Activated naive CD4-positive, alpha-beta T cell treated with anti-CD3 and anti-CD28 coated beads, Interleukin-2, amount 10 ng/mL, durations not matched to agents 7 days and 5 days (primary cell): ENCODE data around the gene MPDU1.

ENCODE experiments used
- CTCF ChIA-PET: fragments of 350-600 bp; sonication (Branson Sonifier 250); formaldehyde crosslinking; loops from one replicate; lab custom pipeline; 2021; ENCODE audit warnings: antibody characterized with exemption; lab: Charles Lee
- DNase-seq: peaks from one replicate; pipeline ENCODE4 v3.0.0-alpha.2; 2020
- H3K27ac Mint-ChIP-seq: one replicate; pipeline ENCODE4 v1.8.0; 2021; ENCODE audit warnings: mild to moderate bottlenecking, moderate library complexity, mixed read lengths
- H3K27me3 Mint-ChIP-seq: one replicate; pipeline ENCODE4 v1.8.0; 2021; ENCODE audit warnings: mild to moderate bottlenecking, mixed read lengths
- H3K36me3 Mint-ChIP-seq: one replicate; pipeline ENCODE4 v1.8.0; 2021; ENCODE audit warnings: mixed read lengths
- H3K4me1 Mint-ChIP-seq: one replicate; pipeline ENCODE4 v1.8.0; 2021; ENCODE audit warnings: mixed read lengths
- H3K4me3 Mint-ChIP-seq: one replicate; pipeline ENCODE4 v1.8.0; 2021; ENCODE audit warnings: mild to moderate bottlenecking, moderate library complexity, mixed read lengths
- H3K9me3 Mint-ChIP-seq: one replicate; pipeline ENCODE4 v1.8.0; 2021; ENCODE audit warnings: mixed read lengths

Gene MPDU1

GRCh38 chr17:7583253-7584109, at the start of gene MPDU1:
MPDU1 (plus strand) TSS chr17:7583852; CDS start chr17:7583863, 11 bp downstream.
- Mint-ChIP-seq H3K4me3 (peak within 1 kb of the TSS; percentile 94), H3K4me1 (peaks cover 71% of the 10 kb centered on the region)

GRCh38 chr17:7538050-7538449, 45.6 kb upstream of the MPDU1 start:
- no peak for DNase-seq
- no peaks in the 10 kb centered on the region for H3K4me1 Mint-ChIP-seq
- H3K27ac Mint-ChIP-seq = no peak overlapping the region
- CTCF ChIA-PET = interaction anchor here (0.7 to 2.9 kb wide), 2 partner anchors 16 to 22 kb away, joined by 4 to 7 read pairs; no protein-coding TSS in a partner anchor
- H3K27me3 Mint-ChIP-seq = peaks cover 20% of the 10 kb centered on the region
- H3K4me3 Mint-ChIP-seq = no peak overlapping the region
- peaks cover 10% of the 10 kb centered on the region for H3K9me3 Mint-ChIP-seq
- peaks cover 1% of the 10 kb centered on the region for H3K36me3 Mint-ChIP-seq

More at GRCh38 chr17:7583253-7584109, at the start of gene MPDU1:
- H3K9me3 Mint-ChIP-seq = no peaks in the 10 kb centered on the region
- H3K27ac Mint-ChIP-seq = peak within 1 kb of the TSS; percentile 99
- no peaks in the 10 kb centered on the region for H3K27me3 Mint-ChIP-seq
- DNase-seq = peak; percentile 96
- H3K36me3 Mint-ChIP-seq = peaks cover 46% of the 10 kb centered on the region
- CTCF ChIA-PET = interaction anchor here (0.8 to 1.8 kb wide), 6 partner anchors 11 to 147 kb away, joined by 3 to 10 read pairs (median 4); partner anchors contain the start of genes FXR2, SENP3 and WRAP53

DNA sequence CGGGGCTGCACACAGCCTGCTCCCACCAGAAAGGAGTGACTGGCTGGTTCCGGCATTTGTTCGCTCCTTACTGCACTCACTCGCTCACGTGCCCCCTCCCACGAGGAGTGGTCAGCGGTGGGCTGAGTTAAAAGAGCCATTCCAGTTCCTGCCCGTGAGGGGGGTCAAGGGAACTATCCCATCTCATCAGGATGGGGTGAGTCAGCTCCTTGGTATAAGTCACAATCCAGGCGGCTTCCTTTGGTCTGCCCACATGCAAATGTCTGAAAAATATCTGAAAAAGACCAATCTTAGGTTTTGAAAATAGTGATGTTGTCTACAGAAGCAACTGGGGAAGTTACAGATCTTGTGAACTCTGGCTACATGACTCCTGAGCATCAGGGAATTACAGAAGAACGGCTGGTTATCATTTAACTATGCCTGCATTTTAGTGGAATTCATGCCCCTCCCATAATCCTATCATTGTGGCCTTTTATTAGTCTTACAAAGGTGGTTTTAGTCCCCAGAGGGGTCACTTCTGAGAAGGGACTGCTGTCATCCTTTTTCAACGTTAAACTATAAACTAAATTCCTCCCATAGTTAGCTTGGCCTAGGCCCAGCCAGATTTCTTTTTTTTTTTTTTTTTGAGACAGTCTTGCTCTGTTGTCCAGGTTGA, 44.6 kb upstream of the MPDU1 start:
- no peak for DNase-seq
- Mint-ChIP-seq H3K27me3 (peaks cover 22% of the 10 kb centered on the region), H3K4me1 (no peaks in the 10 kb centered on the region), H3K36me3 (peaks cover 1% of the 10 kb centered on the region), H3K27ac (no peak overlapping the region), H3K9me3 (peaks cover 10% of the 10 kb centered on the region), H3K4me3 (no peak overlapping the region)
- CTCF ChIA-PET = interaction anchor here (2.9 kb wide), 1 partner anchor 21 kb away, joined by 7 read pairs; no protein-coding TSS in a partner anchor

GRCh38 chr17:7541074-7541621, 42.5 kb upstream of the MPDU1 start:
- CTCF ChIA-PET = interaction anchor here (0.6 to 1.3 kb wide), 3 partner anchors 11 to 589 kb away, joined by 3 read pairs; no protein-coding TSS in a partner anchor
- peaks cover 22% of the 10 kb centered on the region for H3K27me3 Mint-ChIP-seq
- no peak for DNase-seq
- no peak overlapping the region for H3K27ac Mint-ChIP-seq
- H3K36me3 Mint-ChIP-seq = peaks cover 1% of the 10 kb centered on the region
- H3K4me3 Mint-ChIP-seq = no peak overlapping the region
- peaks cover 10% of the 10 kb centered on the region for H3K9me3 Mint-ChIP-seq
- no peaks in the 10 kb centered on the region for H3K4me1 Mint-ChIP-seq

GRCh38 chr17:7544911-7545310, 38.7 kb upstream of the MPDU1 start:
- CTCF ChIA-PET = no interaction called here
- Mint-ChIP-seq H3K4me3 (no peak overlapping the region), H3K9me3 (no peaks in the 10 kb centered on the region), H3K36me3 (peaks cover 12% of the 10 kb centered on the region), H3K27ac (no peak overlapping the region), H3K27me3 (peaks cover 11% of the 10 kb centered on the region), H3K4me1 (peaks cover 20% of the 10 kb centered on the region)
- no peak for DNase-seq

DNA sequence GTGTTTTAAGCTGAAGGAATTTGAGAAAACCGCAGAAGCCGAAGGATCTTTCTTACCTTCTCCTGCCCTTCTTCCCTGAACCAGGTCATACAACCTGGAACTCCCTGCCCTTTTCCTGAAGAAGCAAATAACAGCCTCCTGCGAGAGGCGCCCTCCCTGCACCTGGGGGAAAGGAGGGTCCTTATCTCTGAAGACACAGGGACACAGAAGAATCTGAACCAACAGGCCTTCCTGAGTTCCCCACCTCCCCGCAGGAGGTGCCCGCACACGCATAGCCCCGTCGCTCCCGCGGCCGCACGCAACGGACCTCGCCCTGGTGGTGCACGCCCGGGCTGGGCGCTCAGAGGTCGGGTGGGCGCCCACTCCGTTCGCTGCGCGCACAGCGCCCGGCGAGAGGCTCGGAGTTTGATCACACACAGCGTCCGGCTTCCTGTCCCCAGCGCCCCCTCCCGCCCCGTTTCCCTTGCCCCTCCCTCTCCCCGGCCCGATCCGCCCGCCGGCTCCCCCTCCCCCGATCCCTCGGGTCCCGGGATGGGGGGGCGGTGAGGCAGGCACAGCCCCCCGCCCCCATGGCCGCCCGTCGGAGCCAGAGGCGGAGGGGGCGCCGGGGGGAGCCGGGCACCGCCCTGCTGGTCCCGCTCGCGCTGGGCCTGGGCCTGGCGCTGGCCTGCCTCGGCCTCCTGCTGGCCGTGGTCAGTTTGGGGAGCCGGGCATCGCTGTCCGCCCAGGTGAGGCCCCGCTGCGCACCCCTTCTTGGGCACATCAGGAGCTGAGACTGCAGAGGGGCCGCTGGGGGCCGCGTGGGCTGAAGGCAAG, 34.9 kb upstream of the MPDU1 start, which contains the start of gene TNFSF12:
Gene TNFSF12, plus strand, starts transcription at position 474 of the 816 bp plus-strand sequence. Its CDS starts 96 bp downstream, at position 570.
- Mint-ChIP-seq H3K27me3 (no peaks in the 10 kb centered on the region), H3K9me3 (no peaks in the 10 kb centered on the region), H3K4me1 (peaks cover 59% of the 10 kb centered on the region), H3K27ac (peak within 1 kb of the TSS; percentile 90), H3K4me3 (peak within 1 kb of the TSS; percentile 93), H3K36me3 (peaks cover 39% of the 10 kb centered on the region)
- DNase-seq = peak; percentile 82
- CTCF ChIA-PET = interaction anchor here (0.8 to 4.6 kb wide), 3 partner anchors 12 to 34 kb away, joined by 3 to 26 read pairs (median 7); partner anchors contain the start of gene SENP3

DNA sequence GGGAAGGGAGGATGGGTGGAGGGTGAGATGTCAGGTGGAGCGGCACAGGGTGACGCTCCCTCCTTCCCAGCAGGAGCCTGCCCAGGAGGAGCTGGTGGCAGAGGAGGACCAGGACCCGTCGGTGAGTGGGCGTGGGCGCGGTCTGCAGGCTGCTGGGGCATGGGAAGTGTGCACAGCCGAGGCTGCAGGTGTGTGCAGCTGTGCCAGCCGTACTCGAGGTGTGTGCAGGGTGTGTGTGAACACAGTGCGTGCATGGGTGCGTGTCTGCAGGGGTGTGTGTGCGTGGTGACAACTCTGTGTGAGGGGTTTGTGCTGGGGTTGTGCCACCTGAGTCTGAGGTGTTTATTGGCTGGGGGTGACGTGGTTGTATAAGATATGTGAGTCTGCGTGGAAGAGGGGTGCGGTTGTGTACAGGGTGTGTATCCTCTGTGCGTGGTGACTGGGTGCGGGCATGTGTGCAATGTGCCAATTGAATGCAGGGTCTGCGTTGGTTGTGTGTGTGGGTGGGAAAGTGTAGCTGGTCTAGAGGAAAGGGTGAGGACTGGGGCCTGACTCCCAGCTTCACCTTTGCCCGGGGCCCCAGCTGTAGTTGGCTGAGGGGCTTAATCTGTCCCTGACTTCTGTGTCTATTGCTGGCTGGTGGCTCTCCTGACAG, 34.1 kb upstream of the MPDU1 start:
- Mint-ChIP-seq H3K9me3 (no peaks in the 10 kb centered on the region), H3K36me3 (peaks cover 42% of the 10 kb centered on the region), H3K4me3 (peak overlapping the region; percentile 86), H3K27me3 (no peaks in the 10 kb centered on the region), H3K4me1 (peaks cover 63% of the 10 kb centered on the region), H3K27ac (peak overlapping the region; percentile 86)
- CTCF ChIA-PET = interaction anchor here (0.8 to 4.6 kb wide), 3 partner anchors 11 to 34 kb away, joined by 3 to 26 read pairs (median 7); partner anchors contain the start of gene SENP3
- peak; percentile 68 for DNase-seq

GRCh38 chr17:7550344-7550743, 33.3 kb upstream of the MPDU1 start:
- CTCF ChIA-PET = interaction anchor here (1.0 to 4.6 kb wide), 2 partner anchors 11 to 36 kb away, joined by 3 to 26 read pairs; partner anchors contain the start of gene SENP3
- Mint-ChIP-seq H3K9me3 (no peaks in the 10 kb centered on the region), H3K27ac (peak overlapping the region; percentile 86), H3K4me3 (peak overlapping the region; percentile 86), H3K4me1 (peaks cover 71% of the 10 kb centered on the region), H3K36me3 (peaks cover 47% of the 10 kb centered on the region), H3K27me3 (no peaks in the 10 kb centered on the region)
- DNase-seq = no peak

GRCh38 chr17:7551396-7551795, 32.3 kb upstream of the MPDU1 start:
- H3K36me3 Mint-ChIP-seq = peaks cover 52% of the 10 kb centered on the region
- peaks cover 77% of the 10 kb centered on the region for H3K4me1 Mint-ChIP-seq
- peak overlapping the region; percentile 86 for H3K27ac Mint-ChIP-seq
- CTCF ChIA-PET = interaction anchor here (1.2 to 1.4 kb wide), 2 partner anchors 9 to 37 kb away, joined by 4 to 11 read pairs; no protein-coding TSS in a partner anchor
- no peaks in the 10 kb centered on the region for H3K27me3 Mint-ChIP-seq
- peak overlapping the region; percentile 86 for H3K4me3 Mint-ChIP-seq
- H3K9me3 Mint-ChIP-seq = no peaks in the 10 kb centered on the region
- DNase-seq = no peak

DNA sequence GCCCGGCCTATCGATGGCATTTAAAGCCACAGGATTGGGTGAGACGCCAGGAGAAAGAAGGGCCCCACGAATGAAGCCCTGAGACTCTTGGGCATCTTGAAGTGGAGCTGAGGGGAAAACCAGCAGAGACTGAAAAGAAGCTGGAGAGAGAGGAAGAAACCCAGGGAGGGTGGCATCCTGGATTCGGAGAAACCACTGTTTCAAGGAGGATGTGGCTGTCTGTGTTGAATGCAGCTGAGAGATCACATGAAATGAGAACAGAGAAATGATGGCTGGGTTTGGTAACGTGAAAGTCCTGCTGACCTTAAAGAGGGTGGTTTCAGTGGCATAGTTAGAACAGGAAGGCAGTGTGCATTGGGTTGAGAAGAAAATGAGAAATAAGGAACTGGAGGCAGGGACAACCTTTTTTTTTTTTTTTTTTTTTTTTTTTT, 31.0 kb upstream of the MPDU1 start:
- Mint-ChIP-seq H3K4me3 (peak overlapping the region; percentile 45), H3K9me3 (no peaks in the 10 kb centered on the region), H3K36me3 (peaks cover 58% of the 10 kb centered on the region), H3K27me3 (no peaks in the 10 kb centered on the region), H3K4me1 (peaks cover 81% of the 10 kb centered on the region), H3K27ac (peak overlapping the region; percentile 86)
- CTCF ChIA-PET = interaction anchor here (0.9 to 1.4 kb wide), 6 partner anchors 8 to 197 kb away, joined by 3 to 11 read pairs (median 4); no protein-coding TSS in a partner anchor
- DNase-seq = peak; percentile 78

DNA sequence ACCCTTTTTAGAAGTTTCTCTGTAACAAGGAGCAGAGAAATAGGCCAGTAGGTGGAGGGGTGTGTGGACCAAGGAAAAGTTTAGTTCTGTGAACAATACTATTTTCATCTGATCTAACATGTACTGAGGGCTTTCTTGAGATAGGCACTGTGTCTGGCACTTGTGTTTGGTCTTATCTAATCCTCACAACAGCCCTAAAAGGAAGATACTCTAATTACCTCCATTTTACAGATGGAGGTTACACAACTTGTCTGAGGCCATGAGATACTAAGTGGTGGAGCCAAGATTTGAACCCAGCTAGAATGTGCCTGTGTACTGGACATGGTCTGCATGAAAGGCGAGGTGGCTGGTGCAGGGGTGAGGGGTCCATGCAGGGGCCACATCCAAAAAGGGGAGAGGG, 30.3 kb upstream of the MPDU1 start:
- Mint-ChIP-seq H3K36me3 (peaks cover 58% of the 10 kb centered on the region), H3K4me3 (peak overlapping the region; percentile 45), H3K27me3 (no peaks in the 10 kb centered on the region), H3K9me3 (no peaks in the 10 kb centered on the region), H3K4me1 (peaks cover 83% of the 10 kb centered on the region), H3K27ac (peak overlapping the region; percentile 86)
- CTCF ChIA-PET = interaction anchor here (0.8 to 3.4 kb wide), 6 partner anchors 12 to 197 kb away, joined by 3 to 10 read pairs (median 4); no protein-coding TSS in a partner anchor
- no peak for DNase-seq

GRCh38 chr17:7555320-7555948, 28.2 kb upstream of the MPDU1 start:
- Mint-ChIP-seq H3K27me3 (no peaks in the 10 kb centered on the region), H3K36me3 (peaks cover 54% of the 10 kb centered on the region), H3K27ac (peak overlapping the region; percentile 71), H3K4me3 (no peak overlapping the region), H3K9me3 (no peaks in the 10 kb centered on the region), H3K4me1 (peaks cover 89% of the 10 kb centered on the region)
- CTCF ChIA-PET = interaction anchor here (0.7 to 3.4 kb wide), 2 partner anchors 41 to 114 kb away, joined by 4 to 10 read pairs; no protein-coding TSS in a partner anchor
- no peak for DNase-seq
